HG02981 (cell line): Measurements from ENCODE around the gene KCND2.
"Not testable (repeated sequence)": the region's sequence is repeated elsewhere in the genome, so short reads cannot be mapped to it uniquely, and the experiment has no call there.

Experiments
- ATAC-seq: cut with Tn5 transposase; IDR thresholded peaks from one replicate; pipeline ENCODE4 v1.9.1; 2021; ENCODE audit warnings: mild to moderate bottlenecking, moderate library complexity; ENCODE audit not compliant: unreplicated experiment

KCND2 gene

DNA sequence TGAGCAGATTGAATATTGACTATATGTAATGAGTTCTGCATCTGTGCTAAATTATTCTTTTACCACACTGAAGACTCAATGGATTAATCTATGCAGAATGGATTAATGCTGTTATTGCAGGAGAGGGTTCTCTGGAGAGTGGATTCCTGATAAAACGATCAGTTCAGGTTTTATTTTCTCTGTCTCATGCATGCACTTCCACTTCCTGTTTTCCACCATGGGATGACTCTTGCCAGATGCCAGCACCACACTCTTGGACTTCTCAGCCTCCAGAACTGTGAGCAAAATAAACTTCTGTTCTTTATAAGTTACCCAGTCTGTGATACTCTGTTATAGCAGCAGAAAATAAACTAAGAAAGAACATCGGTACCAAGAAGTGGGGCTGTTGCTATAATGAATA, 207.5 kb downstream of the KCND2 start:
- ATAC-seq = no peak

DNA sequence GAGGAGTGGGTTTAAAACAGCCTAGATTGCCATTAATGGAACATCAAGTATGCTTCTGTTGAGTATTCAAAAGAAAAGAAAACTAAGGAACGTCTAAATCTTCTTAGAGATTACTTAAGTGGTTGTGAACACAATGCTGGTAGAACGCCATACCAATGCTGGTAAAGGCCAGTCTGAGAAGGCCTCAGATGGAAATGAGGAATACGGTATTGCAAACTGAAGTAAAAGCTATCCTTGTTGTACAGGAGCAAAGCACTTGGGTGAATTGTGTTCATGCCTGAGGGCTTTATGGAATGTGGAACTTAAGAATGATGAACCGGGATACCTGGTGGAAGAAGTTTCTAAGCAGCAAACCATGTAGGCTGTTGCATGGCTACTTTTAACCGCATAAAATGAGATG, 208.0 kb downstream of the KCND2 start:
- ATAC-seq = no peak

DNA sequence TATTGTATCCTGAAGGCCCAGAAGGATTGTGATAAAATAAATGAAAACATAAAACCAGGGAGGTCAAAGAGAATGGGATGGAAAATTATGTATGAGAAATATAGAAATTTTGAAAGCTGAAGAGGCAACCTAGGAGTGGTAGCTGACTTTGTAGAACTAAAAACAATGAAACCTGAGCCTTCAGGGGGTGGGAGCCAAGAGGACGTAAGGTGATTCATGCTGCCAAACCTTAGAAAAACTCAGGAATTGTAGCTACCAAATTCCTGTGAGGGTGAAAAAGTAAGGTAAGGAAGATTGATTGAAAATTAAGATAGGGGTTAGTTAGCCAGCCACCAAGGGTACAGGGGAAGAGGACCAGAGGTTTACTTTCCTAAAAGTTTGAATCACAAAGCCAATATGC, 213.2 kb downstream of the KCND2 start:
- no peak for ATAC-seq

DNA sequence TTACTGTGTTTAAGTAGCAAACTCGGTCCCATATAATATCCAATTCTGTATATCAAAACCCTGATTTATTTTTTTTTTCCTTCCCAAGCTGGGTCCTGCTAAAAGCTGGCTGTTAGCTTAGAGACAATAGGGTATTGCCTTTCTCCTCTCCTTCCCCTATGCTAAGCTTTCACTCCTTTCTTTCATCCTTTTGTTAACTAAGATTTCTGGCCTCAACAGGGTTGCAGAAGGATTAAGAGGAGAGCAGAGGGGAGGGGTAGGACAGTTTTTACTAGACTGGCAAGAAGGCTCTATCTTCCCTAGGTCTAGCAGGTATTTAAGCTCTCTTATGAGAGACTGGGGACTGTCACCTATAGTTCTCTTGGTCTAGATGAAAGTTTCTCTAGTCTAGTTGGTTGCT, 229.2 kb downstream of the KCND2 start:
- ATAC-seq = no peak

DNA sequence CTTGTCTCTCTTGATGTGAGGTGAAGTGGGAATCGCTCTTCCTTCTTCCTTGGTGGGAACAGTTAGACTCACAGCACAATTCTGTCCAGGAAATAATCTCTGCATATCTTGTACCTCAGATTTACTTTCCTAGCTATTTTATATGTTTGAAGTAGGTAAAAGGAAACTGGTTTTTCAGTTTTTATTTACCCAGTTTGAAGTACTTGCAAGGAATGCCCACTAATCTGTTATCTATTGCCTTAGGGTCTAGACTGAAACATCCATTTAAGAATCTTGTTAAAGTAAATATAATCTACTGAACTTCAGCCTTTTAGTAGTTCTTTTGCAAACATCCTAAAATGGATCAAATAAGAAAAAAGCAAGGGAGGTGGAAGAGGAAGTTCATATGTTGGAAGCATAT, 229.8 kb downstream of the KCND2 start:
- no peak for ATAC-seq

DNA sequence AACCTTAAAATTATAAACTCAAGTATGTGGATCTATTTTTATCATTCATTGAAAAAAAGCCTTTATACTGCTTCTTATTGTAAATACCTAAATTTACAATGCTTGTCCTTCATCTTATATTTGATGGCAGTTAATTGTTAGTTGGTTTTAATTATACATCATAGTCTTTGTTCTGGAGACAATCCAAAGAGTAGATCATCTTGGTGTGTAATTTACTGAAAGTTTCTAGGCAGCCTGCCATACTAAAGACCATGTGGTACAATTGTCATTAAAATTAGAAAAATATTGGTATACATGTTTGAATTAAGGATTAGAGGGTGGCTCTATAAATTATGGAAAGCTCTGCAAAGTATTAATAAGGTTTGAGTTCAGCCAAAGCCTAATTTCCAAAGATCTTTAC, 231.4 kb downstream of the KCND2 start:
- no peak for ATAC-seq

DNA sequence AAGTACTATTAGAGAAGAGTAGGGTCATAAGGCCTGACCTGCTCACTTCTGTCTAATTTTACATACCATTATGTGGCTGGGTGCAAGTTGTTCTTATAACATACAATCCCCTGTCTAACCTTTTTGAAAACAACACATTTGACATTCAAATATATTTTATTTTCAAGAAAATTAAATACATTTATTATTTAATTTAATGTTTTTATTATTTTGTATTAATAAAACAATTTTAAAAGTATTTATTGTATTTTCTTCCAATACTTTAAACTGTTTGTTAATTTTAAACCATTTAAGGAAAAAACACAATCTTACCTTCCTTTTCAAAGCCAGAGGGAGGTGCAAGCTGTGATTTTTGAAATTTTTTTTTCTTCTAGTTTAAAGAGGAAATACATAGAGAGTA, 232.8 kb downstream of the KCND2 start:
- no peak for ATAC-seq

DNA sequence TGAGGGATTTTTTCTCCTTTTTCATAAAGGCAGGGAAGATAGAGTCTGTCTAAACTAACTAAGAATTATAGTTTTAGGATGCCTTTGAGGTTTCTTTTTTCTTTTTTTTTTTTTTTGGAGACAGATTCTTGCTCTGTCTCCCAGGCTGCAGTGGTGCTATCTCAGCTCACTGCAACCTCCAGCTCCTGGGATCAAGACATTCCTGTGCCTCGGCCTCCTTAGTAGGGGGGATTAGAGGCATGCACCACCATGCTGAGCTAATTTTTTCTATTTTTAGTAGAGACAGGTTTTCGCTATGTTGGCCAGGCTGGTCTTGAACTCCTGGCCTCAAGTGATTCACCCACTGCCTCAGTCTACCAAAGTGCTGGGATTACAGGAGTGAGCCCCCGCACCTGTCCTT, 239.7 kb downstream of the KCND2 start:
- ATAC-seq = no peak

DNA sequence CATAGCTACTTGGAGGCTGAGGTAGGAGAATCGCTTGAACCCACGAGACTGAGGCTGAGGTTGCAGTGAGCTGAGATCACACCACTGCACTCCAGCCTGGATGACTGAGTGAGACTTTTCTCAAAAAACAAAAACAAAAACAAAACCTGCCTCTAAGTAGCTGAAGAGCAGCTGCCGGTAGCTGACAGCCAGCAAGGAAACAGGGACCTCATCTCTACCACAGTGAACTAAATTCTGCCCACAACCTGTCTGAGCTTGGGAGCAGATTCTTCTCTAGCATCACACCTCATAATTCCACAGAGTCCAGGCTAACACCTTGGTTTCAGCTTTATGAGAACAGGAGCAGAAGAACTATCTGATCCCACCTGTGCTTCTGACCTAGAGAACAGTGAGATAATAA, 246.2 kb downstream of the KCND2 start:
- no peak for ATAC-seq

DNA sequence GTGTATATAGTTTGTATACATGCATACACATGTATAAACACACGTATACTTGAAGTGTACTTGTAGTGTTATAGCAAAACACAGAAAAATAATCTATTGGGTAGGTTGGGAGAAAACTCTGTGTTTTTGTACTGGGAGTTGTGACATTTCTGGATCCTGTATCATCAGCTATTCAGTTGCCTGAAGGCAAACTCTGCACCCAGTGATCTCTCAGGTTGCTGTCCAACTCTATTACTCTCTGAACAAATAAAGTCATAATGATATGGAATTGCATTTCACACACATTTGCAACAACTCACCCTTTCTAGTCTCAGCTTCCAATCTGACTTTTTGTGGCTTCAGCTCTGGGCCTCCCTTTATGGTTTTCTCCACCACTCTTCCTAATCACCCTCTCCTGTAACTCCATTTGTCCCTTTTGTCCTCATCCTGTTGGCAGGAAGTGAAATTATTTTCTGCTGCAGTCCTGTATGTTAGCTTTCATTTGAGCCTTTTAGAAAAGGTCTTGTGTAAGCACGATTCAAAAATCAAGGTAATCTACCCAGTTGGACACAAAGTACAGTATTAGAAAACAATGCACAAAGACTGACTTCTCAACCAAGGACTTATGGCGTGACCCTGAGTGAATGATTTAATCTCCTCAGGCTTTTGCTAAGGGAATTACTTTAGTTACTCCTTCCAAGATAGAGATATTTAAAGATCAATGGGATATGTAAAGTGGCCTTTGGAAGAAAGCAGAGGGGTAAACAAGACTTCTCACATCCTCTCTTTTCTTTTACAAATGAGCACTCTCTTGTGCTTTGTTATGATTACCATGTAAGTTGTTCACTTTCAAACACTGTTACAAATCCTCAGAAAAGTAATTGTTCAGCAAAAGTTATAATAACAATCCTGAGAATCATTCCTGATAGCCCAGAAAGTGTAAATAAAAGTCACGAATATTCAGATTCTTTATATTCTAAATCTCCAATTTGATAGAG, 249.1 kb downstream of the KCND2 start:
- no peak for ATAC-seq

DNA sequence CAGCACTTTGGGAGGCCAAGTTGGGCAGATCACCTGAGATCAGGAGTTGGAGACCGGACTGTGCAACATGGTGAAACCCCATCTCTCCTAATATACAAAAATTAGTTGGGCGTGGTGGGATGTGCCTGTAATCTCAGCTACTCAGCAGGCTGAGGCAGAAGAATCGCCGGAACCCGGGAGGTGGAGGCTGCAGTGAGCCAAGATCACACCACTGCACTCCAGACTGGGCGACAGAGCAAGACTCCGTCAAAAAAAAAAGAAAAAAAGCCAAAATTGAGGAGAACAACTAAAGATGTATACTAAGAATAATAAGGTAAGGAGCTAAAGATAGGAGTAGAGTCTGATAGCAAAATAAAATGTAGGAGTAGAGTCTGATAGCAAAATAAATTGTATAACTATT, 251.0 kb downstream of the KCND2 start:
- ATAC-seq = no peak

DNA sequence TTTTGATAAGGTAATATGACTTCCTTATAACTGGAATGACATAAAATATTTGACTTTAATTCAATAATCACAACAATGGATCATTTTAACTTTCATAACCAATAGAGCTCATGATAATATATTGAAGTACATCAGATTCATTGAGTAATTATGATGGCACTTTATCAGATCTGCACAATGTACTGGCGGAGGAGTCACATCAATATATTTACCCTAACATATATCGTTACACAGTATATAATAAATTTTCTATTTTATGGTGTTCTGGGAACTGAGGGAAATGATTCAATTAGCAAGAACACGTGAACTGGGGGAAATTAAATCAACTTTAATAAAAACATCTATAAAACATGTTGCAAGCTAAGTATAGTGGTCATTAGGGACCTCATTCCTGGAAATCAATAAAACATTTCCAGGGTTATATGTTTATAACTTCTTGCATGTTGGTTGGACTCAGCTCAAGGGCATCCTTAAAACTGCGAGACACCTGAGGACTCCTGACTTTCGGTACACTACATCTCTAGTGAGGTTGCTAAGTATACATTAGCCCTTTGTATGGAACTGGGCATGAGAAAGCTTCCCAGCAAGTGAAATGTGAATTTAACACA, 254.0 kb downstream of the KCND2 start:
- no peak for ATAC-seq

DNA sequence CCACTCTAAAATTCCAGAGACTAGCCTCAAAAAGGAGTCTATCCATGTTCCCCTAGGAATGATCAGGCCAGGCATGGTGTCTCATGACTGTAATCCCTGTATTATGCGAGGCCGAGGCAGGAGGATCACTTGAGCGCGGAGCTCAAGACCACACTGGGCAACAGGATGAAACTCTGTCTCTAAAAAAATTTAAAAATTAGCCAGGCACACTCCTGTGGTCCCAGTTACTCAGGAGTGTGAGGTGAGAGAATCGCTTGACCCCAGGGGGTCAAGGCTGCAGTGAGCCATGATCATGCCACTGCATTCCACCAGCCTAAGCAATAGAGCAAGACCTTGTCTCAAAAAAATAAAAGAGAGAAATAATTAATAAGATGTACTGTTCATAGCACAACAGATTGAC, 256.8 kb downstream of the KCND2 start:
- no peak for ATAC-seq

DNA sequence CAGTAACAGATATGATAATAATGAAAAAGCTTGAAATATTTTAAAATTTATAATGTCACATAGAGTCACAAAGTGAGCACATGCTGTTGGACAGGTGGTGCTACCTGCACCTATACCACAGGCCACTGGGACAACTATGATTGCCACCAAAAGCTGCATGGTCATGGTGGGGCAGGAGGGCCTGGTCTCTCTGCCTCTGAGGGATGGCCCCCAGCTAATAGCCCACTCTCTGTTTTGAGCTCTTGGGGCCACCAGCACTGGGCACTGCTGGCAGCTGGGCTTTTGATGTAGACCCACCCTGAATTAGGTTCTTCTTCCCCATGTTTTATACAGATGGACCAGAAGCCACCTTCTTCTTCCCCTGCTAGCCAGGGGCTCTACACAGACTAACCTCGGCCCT, 265.4 kb downstream of the KCND2 start:
- ATAC-seq = no peak

DNA sequence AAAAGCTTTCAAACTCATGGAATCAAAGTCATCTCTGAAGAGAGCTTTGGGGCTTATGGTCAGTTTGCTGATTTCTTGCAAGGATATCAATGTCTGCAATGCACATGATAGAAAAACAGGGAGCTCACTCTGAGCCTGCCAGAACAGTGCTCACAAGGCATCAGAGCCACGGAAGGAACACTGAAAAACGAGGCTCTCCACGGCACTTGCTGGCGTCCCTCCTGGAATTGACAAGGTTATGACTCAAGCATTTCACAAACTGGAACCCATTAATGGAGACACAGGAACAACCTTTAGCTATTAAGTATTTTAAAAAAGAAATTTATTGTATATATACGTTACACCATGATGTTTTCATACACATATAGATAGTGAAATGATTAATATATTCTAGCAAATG, 266.3 kb downstream of the KCND2 start:
- ATAC-seq = no peak

DNA sequence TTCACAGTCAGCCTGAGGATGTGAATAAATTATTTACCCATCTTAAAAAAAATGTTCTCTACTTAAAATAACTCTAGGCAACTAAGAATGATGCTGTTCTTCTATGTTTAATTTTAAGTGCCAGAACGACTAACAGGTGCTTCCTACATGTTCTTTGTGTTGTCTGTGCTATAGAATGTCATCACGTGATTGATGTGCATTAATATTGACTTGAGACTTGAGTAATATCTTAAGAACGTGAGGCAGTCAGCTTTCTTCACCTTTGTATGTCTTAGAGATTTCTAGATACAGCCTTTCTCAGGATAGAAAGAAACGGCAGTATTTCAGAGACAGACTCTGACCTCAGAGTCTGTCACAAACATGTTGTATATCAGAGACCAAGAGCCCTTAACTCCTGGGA, 274.6 kb downstream of the KCND2 start:
- peak; percentile 37 for ATAC-seq

DNA sequence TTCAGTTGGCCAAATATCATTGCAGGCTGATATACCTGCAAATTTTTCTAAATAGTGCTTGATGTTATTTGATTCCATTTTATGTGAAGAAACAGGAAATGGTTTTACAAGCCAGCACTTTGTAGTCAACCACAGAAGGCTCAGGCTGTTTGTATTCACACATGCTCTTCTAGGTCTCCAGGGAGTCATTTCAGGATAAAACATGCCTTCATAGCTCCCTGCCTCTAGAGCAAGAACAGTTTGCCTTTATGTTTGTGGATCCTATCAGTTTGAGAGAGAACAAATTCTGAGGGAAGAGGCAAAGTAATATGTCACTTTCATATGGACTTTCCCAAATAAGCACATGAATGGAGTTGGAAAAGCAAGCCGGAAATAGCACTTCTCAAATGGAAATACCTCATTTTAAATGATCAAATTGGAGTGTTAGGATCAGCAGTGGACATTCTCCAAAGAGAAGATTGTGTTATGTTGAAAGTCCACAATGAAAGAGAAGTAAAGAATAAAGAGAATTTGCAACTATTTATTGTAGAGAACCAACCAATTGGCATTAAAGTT, 277.6 kb downstream of the KCND2 start:
- peak; percentile 38 for ATAC-seq

DNA sequence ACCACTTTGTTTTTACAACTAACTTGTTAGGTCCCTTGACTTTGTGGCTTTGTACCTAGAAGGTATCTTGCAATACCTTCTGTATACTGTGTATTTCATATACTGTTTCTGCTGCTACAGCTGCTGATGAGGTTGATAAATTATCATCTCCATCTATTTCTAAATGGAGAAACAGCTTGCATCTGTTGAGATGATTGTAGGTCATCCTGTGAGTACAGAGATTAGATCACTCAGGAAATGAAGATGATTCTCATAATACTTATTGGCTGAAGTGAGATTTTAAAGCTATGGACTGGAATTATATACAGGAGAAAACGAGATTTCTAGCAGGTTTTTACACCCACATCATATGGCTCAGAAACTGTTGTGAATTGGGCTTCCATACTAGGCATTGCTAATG, 280.5 kb downstream of the KCND2 start:
- ATAC-seq = peak; percentile 35

DNA sequence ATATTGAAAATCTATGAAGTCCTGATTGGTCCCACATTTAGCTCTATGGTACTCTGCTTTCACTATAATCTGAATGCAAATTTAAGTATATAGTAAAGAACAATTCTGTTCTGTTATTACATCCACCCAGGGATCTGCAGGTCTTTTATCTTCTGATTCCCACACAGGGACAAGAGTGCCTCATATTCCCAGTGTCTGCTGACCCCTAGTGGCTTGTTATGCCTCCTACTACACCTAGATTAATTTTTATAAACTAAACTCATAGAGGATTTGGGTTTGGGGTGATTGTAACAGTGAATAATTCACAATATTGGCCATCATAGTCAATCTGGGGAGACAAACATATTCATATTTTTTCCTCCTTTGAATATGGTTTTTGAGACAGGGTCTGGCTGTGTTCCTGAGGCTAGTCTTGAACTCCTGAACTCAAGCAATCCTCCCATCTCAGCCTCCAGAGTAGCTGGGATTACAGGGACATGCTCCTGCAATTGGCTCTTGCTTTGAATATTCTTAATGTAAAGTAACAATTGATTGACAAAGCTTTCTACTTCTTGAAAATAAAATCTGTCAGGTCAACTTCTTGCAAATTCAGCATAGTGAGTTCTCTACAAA, 282.1 kb downstream of the KCND2 start:
- peak; percentile 64 for ATAC-seq

DNA sequence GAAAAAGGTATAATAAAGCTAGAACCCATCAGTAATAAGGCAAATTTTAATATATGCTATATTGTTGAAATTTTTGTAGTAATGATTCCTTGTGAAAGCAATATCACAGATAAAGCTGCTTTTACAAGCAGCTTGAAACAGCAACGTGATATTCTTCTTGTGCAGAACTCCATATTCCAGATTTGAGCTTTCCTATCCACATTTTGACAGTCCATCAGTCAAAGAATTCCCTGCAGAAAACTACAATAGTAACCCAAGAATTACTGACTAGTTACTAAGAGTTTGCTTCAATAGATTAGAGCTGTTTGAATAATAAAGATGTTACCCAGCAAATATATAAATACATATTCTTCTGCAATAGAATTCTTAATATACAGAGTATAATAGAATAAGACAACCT, 291.2 kb downstream of the KCND2 start:
- no peak for ATAC-seq

DNA sequence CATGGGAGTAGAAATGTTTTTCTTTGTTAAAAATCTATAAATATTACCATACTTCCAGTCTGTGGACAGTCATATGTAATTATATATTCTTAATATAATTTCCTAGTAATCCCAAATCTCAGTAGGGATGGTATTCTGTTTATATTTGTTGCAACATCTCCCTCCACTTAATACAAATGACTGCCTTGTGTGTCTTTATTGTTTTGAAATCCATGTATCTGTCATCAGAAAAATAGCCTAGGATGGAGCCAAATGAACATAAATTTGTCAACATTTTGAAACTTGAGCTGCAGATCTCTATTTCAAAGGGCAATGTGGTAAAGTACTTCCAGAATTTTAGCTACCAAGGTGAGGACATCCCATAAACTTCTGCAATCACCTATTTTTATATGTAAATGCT, 294.2 kb downstream of the KCND2 start:
- ATAC-seq = no peak

DNA sequence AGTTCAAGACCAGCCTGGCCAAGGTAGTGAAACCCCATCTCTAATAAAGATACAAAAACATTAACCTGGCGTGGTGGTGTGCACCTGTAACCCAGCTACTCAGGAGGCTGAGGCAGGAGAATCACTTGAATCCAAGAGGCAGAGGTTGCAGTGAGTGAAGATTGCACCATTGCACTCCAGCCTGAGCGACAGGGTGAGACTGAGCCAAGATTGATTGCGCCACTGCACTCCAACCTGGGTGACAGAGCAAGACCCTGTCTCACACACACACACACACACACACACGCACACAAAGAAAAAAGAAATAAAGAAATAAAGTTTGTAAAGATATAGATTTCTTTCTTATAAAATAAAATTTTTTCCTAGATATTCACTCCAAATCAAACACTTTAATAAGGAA, 305.7 kb downstream of the KCND2 start:
- ATAC-seq = not testable (repeated sequence)
